Measurements from ENCODE around the gene PGPEP1.

PGPEP1 gene

DNA sequence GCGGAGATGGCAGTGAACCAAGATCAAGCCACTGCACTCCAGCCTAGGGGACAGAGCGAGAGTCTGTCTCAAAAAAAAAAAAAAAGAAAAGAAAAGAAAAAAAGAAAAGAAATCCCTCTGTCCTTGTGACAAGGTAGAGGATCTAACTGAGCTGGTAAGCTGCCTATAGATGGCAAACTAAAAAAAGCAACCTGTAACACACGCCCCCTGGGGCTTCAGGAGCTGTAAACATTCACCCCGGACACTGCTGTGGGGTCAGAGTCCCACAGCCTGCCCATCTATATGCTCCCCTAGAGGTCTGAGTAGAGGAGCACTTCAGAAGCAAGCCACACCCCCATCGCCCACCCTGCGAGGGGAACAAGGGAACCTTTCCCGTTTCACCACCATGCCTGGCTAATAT lies 4.3 kb upstream of the PGPEP1 start:
- Histone ChIP-seq H3K27ac (replicated peaks) (no peak overlapping the region), H3K27me3 (ENCODE audit: insufficient read depth, poor library complexity, severe bottlenecking) (no peaks in the 10 kb centered on the region), H3K4me3 (replicated peaks; ENCODE audit: insufficient read depth, low read length) (no peak overlapping the region)
- TF ChIP-seq, protein P1, sequence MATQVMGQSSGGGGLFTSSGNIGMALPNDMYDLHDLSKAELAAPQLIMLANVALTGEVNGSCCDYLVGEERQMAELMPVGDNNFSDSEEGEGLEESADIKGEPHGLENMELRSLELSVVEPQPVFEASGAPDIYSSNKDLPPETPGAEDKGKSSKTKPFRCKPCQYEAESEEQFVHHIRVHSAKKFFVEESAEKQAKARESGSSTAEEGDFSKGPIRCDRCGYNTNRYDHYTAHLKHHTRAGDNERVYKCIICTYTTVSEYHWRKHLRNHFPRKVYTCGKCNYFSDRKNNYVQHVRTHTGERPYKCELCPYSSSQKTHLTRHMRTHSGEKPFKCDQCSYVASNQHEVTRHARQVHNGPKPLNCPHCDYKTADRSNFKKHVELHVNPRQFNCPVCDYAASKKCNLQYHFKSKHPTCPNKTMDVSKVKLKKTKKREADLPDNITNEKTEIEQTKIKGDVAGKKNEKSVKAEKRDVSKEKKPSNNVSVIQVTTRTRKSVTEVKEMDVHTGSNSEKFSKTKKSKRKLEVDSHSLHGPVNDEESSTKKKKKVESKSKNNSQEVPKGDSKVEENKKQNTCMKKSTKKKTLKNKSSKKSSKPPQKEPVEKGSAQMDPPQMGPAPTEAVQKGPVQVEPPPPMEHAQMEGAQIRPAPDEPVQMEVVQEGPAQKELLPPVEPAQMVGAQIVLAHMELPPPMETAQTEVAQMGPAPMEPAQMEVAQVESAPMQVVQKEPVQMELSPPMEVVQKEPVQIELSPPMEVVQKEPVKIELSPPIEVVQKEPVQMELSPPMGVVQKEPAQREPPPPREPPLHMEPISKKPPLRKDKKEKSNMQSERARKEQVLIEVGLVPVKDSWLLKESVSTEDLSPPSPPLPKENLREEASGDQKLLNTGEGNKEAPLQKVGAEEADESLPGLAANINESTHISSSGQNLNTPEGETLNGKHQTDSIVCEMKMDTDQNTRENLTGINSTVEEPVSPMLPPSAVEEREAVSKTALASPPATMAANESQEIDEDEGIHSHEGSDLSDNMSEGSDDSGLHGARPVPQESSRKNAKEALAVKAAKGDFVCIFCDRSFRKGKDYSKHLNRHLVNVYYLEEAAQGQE (IDR thresholded peaks at IDR 0.05; ENCODE audit: insufficient replicate concordance, low read depth): no peak
- TF ChIP-seq GABPA (IDR thresholded peaks at IDR 0.05; ENCODE audit: low read depth): no peak
- TF ChIP-seq, protein P2, sequence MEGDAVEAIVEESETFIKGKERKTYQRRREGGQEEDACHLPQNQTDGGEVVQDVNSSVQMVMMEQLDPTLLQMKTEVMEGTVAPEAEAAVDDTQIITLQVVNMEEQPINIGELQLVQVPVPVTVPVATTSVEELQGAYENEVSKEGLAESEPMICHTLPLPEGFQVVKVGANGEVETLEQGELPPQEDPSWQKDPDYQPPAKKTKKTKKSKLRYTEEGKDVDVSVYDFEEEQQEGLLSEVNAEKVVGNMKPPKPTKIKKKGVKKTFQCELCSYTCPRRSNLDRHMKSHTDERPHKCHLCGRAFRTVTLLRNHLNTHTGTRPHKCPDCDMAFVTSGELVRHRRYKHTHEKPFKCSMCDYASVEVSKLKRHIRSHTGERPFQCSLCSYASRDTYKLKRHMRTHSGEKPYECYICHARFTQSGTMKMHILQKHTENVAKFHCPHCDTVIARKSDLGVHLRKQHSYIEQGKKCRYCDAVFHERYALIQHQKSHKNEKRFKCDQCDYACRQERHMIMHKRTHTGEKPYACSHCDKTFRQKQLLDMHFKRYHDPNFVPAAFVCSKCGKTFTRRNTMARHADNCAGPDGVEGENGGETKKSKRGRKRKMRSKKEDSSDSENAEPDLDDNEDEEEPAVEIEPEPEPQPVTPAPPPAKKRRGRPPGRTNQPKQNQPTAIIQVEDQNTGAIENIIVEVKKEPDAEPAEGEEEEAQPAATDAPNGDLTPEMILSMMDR (IDR thresholded peaks at IDR 0.05; ENCODE audit: insufficient read depth, low read length): no peak
- TF ChIP-seq SPI1 (IDR thresholded peaks at IDR 0.05; ENCODE audit: borderline replicate concordance, low read depth): no peak
- TF ChIP-seq POLR2AphosphoS5 (IDR thresholded peaks at IDR 0.05; ENCODE audit: low read depth): no peak
- no peak for DNase-seq (ENCODE audit: low read depth in 1 of 2, low spot score in 1 of 2)

DNA sequence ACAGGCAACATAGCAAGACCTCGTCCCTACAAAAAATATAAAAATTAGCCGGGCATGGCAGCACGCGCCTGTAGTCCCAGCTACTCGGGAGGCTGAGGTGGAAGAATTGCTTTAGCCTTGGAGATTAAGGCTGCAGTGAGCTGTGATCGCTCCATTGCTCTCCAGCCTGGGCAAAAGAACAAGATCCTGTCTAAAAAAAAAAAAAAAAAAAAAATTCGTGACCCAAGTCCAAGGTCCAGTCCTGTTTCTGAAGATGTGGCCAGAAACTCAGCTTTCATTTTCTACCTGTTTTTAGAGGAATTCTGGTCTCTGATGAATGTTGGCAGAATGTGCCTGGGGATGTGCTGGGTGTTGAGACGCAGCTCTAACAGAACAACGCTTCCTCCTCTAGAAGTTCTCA lies 1.9 kb upstream of the PGPEP1 start:
- Histone ChIP-seq H3K27ac (replicated peaks) (no peak overlapping the region), H3K4me3 (replicated peaks; ENCODE audit: insufficient read depth, low read length) (no peak overlapping the region), H3K27me3 (ENCODE audit: insufficient read depth, poor library complexity, severe bottlenecking) (no peaks in the 10 kb centered on the region)
- DNase-seq (ENCODE audit: low read depth in 1 of 2, low spot score in 1 of 2): no peak
- TF ChIP-seq, protein P2 (IDR thresholded peaks at IDR 0.05; ENCODE audit: insufficient read depth, low read length): no peak
- TF ChIP-seq POLR2AphosphoS5 (IDR thresholded peaks at IDR 0.05; ENCODE audit: low read depth): no peak
- no peak for TF ChIP-seq GABPA (IDR thresholded peaks at IDR 0.05; ENCODE audit: low read depth)
- TF ChIP-seq SPI1 (IDR thresholded peaks at IDR 0.05; ENCODE audit: borderline replicate concordance, low read depth): no peak
- TF ChIP-seq, protein P1 (IDR thresholded peaks at IDR 0.05; ENCODE audit: insufficient replicate concordance, low read depth): no peak

DNA sequence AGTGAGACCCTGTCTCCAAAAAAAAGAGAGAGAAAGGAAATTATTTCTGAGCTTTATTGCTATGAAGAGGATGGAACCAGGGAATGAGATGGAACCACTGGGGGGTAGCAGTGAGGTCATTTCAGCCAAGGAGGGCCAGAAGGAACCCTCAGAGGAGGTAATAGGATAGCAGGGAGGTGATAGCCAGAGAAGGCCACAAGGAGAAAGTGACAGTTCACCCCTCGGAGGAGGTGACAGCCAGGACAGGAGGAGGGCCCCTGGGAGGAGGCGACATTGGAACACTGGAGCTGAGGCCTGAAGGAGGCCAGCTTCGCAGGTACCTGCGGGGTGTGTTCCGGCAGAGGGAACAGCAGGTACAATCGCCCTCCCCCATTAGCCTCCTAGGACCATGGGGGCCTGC lies 675 bp upstream of the PGPEP1 start:
- Histone ChIP-seq H3K27ac (replicated peaks) (no peak overlapping the region), H3K27me3 (ENCODE audit: insufficient read depth, poor library complexity, severe bottlenecking) (no peaks in the 10 kb centered on the region), H3K4me3 (replicated peaks; ENCODE audit: insufficient read depth, low read length) (peak overlapping the region; percentile 97; the same call in 1 of the 2 replicates)
- DNase-seq (ENCODE audit: low read depth in 1 of 2, low spot score in 1 of 2): peak in 1 of 2 experiments; percentile 39
- TF ChIP-seq, protein P2 (IDR thresholded peaks at IDR 0.05; ENCODE audit: insufficient read depth, low read length): peak; percentile 15
- TF ChIP-seq GABPA (IDR thresholded peaks at IDR 0.05; ENCODE audit: low read depth) (no peak), POLR2AphosphoS5 (IDR thresholded peaks at IDR 0.05; ENCODE audit: low read depth) (no peak)
- TF ChIP-seq, protein P1 (IDR thresholded peaks at IDR 0.05; ENCODE audit: insufficient replicate concordance, low read depth): no peak
